GM13977 (cell line): ENCODE measurements around the gene POF1B.

Experiments used
- DNase-seq: peaks from one replicate; pipeline ENCODE4 v3.0.0; 2012; ENCODE audit warnings: low spot score
- CTCF ChIP-seq: IDR thresholded peaks from 2 replicates; pipeline ENCODE4 v1.5.1; 2012; ENCODE audit warnings: mild to moderate bottlenecking, control low read depth; ENCODE audit not compliant: insufficient read depth; ENCODE audit errors: extremely low read depth, missing control alignments
- in situ Hi-C: fragments of 300-500 bp; cut with MboI; formaldehyde crosslinking; loops from one replicate; pipeline ENCODE4 v1.12.0; 2022; ENCODE audit warnings: low sequenced_read_pairs, low pct_unique_long_range_greater_than_20kb, mixed read lengths, inconsistent platforms; ENCODE audit not compliant: unreplicated experiment

POF1B gene

DNA sequence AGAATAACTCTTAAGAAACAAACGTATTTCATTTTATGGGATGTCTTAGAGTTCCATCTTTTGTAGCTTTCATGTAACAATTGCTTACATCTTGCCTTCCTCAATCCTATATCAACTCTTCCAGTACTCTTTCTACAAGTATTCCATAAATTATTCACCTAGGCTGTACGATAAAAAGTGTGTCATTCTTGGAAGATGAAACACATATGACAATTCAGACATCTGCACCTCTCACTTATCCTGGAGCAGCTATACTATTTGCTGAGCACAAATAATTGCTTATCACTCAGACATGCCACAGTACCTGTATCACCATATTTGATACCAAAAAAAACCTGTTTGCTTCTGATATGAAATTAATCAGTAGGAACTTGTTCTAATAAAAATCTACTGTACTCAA, 1.0 kb downstream of the POF1B start:
- no peak for TF ChIP-seq CTCF
- in situ Hi-C loops = no loop called here
- DNase-seq = no peak

- DNase-seq = no peak
- no peak for TF ChIP-seq CTCF
- in situ Hi-C loops = no loop called here
These were observed 4.1 kb downstream of the POF1B start for GRCh38 chrX:85375333-85375738.

DNA sequence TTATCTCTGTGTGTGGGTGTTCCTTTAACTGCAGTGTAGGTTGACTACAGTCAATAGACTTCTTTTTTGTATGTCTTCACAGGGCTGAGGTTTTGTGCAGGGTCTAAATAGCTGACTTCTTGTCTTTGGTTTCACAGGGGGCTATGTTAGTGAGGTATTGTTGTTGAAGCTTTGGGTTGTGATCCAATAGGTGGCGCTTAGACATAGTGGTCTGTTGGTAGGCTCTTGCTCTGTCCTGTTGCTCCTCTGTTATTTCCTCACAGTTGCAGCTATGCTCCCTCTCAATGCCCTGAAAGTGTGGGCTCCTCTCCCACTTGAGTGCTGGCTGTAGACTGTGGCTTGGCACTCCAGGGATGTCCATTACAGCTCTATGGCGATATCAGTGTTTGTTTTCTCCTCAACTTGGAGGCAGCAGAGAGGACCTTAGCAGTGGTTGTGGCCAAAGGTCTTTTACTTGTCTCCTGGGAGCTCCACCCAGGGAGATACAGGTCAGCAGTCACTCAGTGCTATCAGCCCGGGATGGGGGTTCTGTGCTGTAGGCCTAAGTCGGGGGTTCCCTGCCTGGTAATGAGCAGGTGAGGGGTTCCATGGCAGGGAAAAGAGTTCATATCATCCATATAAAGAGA, 14.0 kb downstream of the POF1B start:
- TF ChIP-seq CTCF = no peak
- in situ Hi-C loops = no loop called here
- DNase-seq = no peak

- TF ChIP-seq CTCF = no peak
- DNase-seq = no peak
- in situ Hi-C loops = no loop called here
These were observed 20.4 kb downstream of the POF1B start for GRCh38 chrX:85359051-85359450.

- DNase-seq = no peak
- no peak for TF ChIP-seq CTCF
- in situ Hi-C loops = no loop called here
These were observed 33.9 kb downstream of the POF1B start for GRCh38 chrX:85345523-85345922.

DNA sequence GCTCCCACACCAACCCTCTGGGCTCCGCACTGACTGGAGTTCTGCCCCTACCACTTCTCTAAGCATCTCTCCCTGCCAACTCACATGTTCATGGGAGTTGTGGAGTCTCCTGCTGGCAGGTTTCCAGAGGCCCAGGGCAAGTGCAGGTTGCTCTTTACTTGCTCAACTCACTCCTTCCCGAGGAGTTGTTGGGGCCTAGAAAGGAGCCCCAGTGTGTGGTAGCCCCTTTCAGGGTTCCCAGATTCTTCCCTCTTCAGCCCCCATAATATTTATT, 52.5 kb downstream of the POF1B start:
- in situ Hi-C loops = no loop called here
- no peak for TF ChIP-seq CTCF
- no peak for DNase-seq
